GM18873 (cell line): ENCODE data around the gene RAB3IP.
"Not testable (repeated sequence)": the region's sequence is repeated elsewhere in the genome, so short reads cannot be mapped to it uniquely, and the experiment has no call there.

ENCODE experiments used
- ATAC-seq: cut with Tn5 transposase; IDR thresholded peaks from one replicate; pipeline ENCODE4 v1.9.1; 2021; ENCODE audit warnings: mild to moderate bottlenecking, moderate library complexity, moderate number of reproducible peaks; ENCODE audit not compliant: unreplicated experiment, low FRiP score

RAB3IP gene

DNA sequence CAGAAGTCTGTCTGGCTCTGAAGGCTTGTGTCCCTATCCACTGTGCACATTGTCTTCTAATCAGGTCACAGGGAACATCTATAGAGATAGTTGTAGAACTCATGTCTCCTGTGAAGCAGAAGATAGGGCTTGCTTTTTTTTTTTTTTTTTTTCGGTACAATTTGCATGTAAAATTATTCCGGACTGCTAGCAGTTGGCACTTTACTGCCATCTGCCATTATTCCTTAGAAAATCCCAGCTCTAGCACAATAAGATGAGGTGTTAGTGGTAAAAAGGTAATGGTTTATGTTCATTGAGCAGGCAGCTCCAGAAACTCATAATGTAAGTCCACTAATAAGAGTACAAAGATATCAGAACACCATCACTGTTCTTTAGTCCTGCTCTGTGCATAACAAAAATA lies 95.0 kb downstream of the RAB3IP start:
- ATAC-seq: no peak

DNA sequence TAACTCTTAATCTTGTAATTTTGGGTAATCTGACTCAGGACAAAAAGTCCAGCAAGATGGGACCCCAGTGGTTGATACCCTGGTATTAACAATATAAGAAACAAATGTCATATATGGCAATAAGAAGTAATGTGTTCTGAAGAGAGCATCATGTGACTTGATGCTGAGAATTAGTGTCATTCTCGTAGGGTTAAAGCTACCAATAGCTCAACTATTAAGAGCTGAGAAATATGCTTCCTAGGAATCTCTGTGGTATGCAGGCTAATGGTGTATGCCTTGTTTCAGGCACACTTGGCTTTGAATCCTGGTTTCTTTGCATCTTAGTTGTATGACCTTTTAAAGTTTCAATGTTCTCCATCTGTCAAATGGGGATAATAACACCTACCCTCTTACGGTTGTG lies 95.5 kb downstream of the RAB3IP start:
- no peak for ATAC-seq

GRCh38 chr12:69834576-69834975 lies 95.9 kb downstream of the RAB3IP start:
- no peak for ATAC-seq

- ATAC-seq: no peak
These were observed 96.4 kb downstream of the RAB3IP start for GRCh38 chr12:69835081-69835480.

DNA sequence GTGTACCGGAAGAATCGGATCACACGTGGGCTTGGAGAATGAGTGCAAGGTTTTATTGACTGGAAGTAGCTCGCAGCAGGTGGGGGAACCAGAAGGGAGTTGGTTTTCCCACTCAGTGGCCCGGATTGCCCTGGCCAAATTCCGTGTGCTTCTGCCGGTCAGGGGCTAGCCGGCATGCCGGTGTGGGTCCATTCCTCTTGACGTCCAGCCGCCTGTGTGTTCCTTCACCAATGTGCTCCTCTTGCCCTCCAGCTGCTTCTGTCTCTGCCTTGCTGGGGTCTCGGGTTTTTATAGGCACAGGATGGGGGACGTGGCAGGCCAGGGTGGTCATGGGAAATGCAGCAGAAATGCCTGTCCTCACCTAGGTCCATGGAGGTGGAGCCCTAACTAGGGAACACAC lies 97.4 kb downstream of the RAB3IP start:
- no peak for ATAC-seq

DNA sequence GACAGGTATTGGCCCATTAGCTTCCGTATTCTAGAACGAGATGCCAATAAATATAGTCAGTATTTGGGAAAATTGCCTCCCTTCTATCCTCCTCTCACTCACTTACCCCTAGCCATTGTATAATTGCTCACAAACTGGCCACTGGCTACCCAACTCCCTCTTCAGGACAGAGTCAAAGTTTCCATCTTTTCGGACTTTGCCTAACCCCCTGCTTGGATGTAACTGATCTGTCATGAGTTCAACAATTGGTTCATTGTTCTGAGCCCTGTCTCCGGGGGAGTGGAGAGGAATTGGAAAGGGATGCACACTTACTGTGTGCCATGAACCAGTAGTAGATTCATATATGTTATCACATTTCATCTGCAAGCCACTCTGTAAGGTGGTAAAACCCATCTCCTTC lies 98.5 kb downstream of the RAB3IP start:
- no peak for ATAC-seq

DNA sequence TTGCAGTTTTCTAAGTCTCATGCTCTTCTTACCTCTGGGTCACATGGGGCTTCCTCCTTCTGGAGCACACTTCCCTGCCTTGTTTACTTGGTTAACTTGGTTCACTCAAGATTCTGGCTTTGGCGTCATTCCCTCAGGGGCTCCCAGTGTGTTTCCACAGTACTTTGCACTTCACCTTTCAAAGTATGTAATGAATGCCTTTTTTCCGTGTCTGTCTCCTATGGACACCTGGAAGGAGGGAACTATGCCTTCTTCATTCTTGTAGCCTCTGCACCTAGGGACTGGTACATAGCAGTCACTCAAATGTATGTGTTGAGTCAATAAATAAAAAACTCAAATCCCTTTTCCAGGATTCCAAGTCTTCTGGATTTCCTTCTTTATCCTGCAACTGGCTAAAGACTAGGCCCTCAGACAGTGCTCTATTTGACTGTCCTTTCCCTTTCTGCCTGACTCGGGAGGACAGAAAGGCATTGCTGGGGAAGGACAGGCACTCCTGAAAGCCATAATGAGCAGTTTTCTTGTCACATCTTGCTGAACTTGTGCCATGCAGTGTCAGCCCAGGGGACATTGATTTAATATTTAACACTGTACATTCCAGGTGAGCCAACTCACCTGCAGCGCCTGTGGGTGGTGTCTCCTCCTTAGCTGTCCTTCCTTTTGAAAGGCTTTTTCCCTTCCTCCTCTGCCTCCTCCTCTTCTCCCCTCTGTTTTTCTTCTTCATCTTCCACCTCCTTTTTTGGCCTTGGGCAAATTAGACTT lies 99.2 kb downstream of the RAB3IP start:
- no peak for ATAC-seq

- no peak for ATAC-seq
These were observed 102.1 kb downstream of the RAB3IP start for GRCh38 chr12:69840727-69841126.

DNA sequence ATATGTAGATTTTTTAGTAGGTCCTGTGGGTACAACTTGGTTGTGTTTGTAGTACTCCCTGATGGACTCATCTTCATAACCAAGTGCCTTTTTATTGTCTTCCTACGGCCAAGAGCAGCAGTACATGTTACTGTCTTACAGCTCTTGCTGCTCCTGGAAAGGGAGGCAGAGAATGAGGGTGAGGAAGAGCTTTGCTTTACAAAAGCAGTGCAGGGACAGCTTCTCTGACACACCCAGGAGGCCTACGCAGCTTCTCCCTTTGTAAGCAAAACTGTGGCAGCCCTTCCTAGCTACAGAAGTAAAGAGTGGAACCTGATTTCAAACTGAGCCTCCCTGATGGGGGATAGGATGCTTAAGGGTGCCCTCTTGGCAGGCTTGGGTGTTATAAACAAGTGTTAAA lies 104.9 kb downstream of the RAB3IP start:
- no peak for ATAC-seq

- ATAC-seq: no peak
These were observed 105.8 kb downstream of the RAB3IP start for GRCh38 chr12:69844416-69844815.

DNA sequence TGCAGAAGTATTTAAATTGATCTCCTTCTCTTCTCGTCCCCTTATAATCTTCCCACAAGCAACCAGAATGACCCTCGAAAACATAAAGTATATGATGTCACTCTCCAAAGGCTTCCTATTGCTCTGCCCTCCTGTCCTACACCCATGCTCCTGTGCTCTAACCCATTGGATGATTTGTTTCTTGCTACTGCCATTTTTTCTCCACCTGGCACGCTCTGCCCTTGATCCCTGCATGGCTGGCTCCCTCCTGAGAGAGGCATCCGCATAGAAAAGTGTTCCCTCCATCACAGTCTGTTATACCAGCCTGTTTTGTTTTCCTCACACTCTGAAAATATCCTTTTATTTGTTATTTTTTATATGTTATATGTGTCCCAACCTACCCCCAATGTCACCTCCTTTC lies 106.2 kb downstream of the RAB3IP start:
- ATAC-seq: no peak

GRCh38 chr12:69846976-69847375 lies 108.3 kb downstream of the RAB3IP start:
- ATAC-seq: no peak

- ATAC-seq: no peak
These were observed 113.3 kb downstream of the RAB3IP start for GRCh38 chr12:69851976-69852375.

- ATAC-seq: not testable (repeated sequence)
These were observed 114.7 kb downstream of the RAB3IP start for GRCh38 chr12:69853176-69853961.

GRCh38 chr12:69866698-69867097 lies 128.0 kb downstream of the RAB3IP start:
- no peak for ATAC-seq

DNA sequence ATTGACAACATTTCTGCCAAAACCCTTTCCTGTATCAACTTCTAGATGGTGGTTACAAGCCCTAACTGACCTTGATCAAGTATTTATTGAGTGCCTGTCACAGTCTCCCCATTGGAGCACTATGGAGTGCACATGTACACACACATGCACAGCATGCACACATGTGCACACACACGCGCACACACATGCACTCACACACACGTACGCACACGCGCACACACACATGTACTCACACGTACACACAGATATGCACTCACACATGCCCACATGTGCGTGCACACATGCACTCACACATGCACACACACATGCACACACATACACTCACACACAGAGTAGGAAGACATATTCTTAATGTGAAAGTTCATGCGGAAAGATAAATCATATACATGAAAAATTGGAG lies 130.0 kb downstream of the RAB3IP start:
- ATAC-seq: no peak

DNA sequence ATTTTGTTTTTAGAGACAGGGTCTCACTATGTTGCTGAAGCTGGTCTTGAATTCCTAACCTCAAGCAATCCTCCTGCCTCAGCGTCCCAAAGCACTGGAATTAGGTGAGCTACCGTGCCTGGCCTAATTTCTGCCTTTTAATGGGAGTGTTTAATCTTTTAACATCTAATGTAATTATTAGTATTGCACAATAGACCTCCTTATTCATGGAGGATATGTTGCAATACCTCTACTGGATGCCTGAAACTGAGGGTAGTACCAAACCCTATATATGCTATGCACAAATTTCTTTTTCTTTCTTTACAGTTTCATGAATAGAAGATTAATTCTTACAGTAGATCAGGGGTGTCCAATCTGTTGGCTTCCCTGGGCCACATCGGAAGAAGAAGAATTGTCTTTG lies 134.1 kb downstream of the RAB3IP start:
- no peak for ATAC-seq
